Astrocyte (in vitro differentiated cells and primary cell): ENCODE measurements around the gene CLCN3. TPM values are rescaled to one million over a fixed set of nuclear protein-coding genes. Genes with fewer than 3 reads are reported as not detected.

Experiments
- total RNA-seq: library from RNA; stranded (reverse); gene quantifications from 2 replicates; pipeline ENCODE4 v1.2.1, GENCODE V29; 2021

CLCN3 gene
- total RNA-seq, 1 donor from 2014 or later, result 51.1 TPM

Other genes starting within 250 kb of the CLCN3 start
- 13.0 and 15.1 TPM in 2 replicates for gene NEK1, start 8.0 kb upstream of the CLCN3 start, total RNA-seq
- gene HPF1, start 137.4 kb downstream of the CLCN3 start, total RNA-seq, result 17.6 and 19.7 TPM in 2 replicates